SJCRH30 (cell line): Measurements from ENCODE around the gene NECAB2. TPM values are rescaled to one million over a fixed set of nuclear protein-coding genes. Genes with fewer than 3 reads are reported as not detected.

Experiments used
- DNase-seq, 2 experiments: peaks; one replicate each; pipeline ENCODE4 v3.0.0-alpha.2; 2015 to 2020
- H3K27ac ChIP-seq: fragments of 250-450 bp; sonication (Bioruptor Pico); 2 replicates; pipeline ENCODE4 v1.5.1; 2020; ENCODE audit warnings: mild to moderate bottlenecking, moderate library complexity
- H3K27me3 ChIP-seq: fragments of 250-450 bp; sonication (Bioruptor Pico); 2 replicates; pipeline ENCODE4 v1.5.1; 2020; ENCODE audit warnings: mild to moderate bottlenecking, moderate library complexity
- H3K36me3 ChIP-seq: fragments of 250-450 bp; sonication (Bioruptor Pico); 2 replicates; pipeline ENCODE4 v1.5.1; 2020; ENCODE audit warnings: mild to moderate bottlenecking, moderate library complexity
- H3K4me1 ChIP-seq: fragments of 250-450 bp; sonication (Bioruptor Pico); 2 replicates; pipeline ENCODE4 v1.5.1; 2020; ENCODE audit warnings: mild to moderate bottlenecking, moderate library complexity
- H3K4me3 ChIP-seq: fragments of 250-450 bp; sonication (Bioruptor Pico); 2 replicates; pipeline ENCODE4 v1.5.1; 2020; ENCODE audit warnings: mild to moderate bottlenecking, moderate library complexity
- H3K9me3 ChIP-seq: fragments of 250-450 bp; sonication (Bioruptor Pico); replicated peaks from 2 replicates; pipeline ENCODE4 v1.5.1; 2020; ENCODE audit warnings: mild to moderate bottlenecking, moderate library complexity
- total RNA-seq: library from RNA; depleted of rRNA; stranded (reverse); fragments of >200 nt; shearing (Covaris generic); gene quantifications from 2 replicates; pipeline ENCODE4 v1.2.3, GENCODE V29; 2014

Gene NECAB2
- total RNA-seq, 1 experiment from 2014 or later = 0.08 TPM

GRCh38 chr16:83998091-83998490 is 30.0 kb downstream of the NECAB2 start:
- no peaks in the 10 kb centered on the region for H3K27me3 ChIP-seq
- H3K36me3 ChIP-seq = no peaks in the 10 kb centered on the region
- H3K27ac ChIP-seq = no peak overlapping the region
- no peaks in the 10 kb centered on the region for H3K9me3 ChIP-seq
- DNase-seq = no peak
- no peak overlapping the region for H3K4me3 ChIP-seq
- no peaks in the 10 kb centered on the region for H3K4me1 ChIP-seq

GRCh38 chr16:84000989-84001642 is 33.1 kb downstream of the NECAB2 start:
- no peak for DNase-seq
- no peaks in the 10 kb centered on the region for H3K36me3 ChIP-seq
- no peaks in the 10 kb centered on the region for H3K9me3 ChIP-seq
- no peaks in the 10 kb centered on the region for H3K4me1 ChIP-seq
- H3K27ac ChIP-seq = no peak overlapping the region
- no peak overlapping the region for H3K4me3 ChIP-seq
- H3K27me3 ChIP-seq = no peaks in the 10 kb centered on the region

- Histone ChIP-seq H3K4me3 (no peak overlapping the region), H3K4me1 (no peaks in the 10 kb centered on the region), H3K27ac (no peak overlapping the region), H3K9me3 (no peaks in the 10 kb centered on the region), H3K27me3 (no peaks in the 10 kb centered on the region), H3K36me3 (no peaks in the 10 kb centered on the region)
- DNase-seq = no peak
These were observed 33.7 kb downstream of the NECAB2 start for GRCh38 chr16:84001726-84002125.

GRCh38 chr16:84003038-84003437 is 35.0 kb downstream of the NECAB2 start:
- no peaks in the 10 kb centered on the region for H3K36me3 ChIP-seq
- no peak overlapping the region for H3K27ac ChIP-seq
- no peaks in the 10 kb centered on the region for H3K9me3 ChIP-seq
- DNase-seq = no peak
- H3K27me3 ChIP-seq = no peaks in the 10 kb centered on the region
- H3K4me3 ChIP-seq = no peak overlapping the region
- no peaks in the 10 kb centered on the region for H3K4me1 ChIP-seq

- H3K4me3 ChIP-seq = no peak overlapping the region
- no peaks in the 10 kb centered on the region for H3K27me3 ChIP-seq
- DNase-seq = no peak
- H3K27ac ChIP-seq = no peak overlapping the region
- no peaks in the 10 kb centered on the region for H3K9me3 ChIP-seq
- no peaks in the 10 kb centered on the region for H3K36me3 ChIP-seq
- H3K4me1 ChIP-seq = no peaks in the 10 kb centered on the region
These were observed 36.4 kb downstream of the NECAB2 start for GRCh38 chr16:84004442-84004841.

- no peaks in the 10 kb centered on the region for H3K36me3 ChIP-seq
- no peaks in the 10 kb centered on the region for H3K9me3 ChIP-seq
- no peak overlapping the region for H3K27ac ChIP-seq
- DNase-seq = no peak
- no peaks in the 10 kb centered on the region for H3K27me3 ChIP-seq
- no peak overlapping the region for H3K4me3 ChIP-seq
- H3K4me1 ChIP-seq = no peaks in the 10 kb centered on the region
These were observed 37.3 kb downstream of the NECAB2 start for GRCh38 chr16:84005391-84005790.

- no peak overlapping the region for H3K4me3 ChIP-seq
- H3K9me3 ChIP-seq = no peaks in the 10 kb centered on the region
- H3K36me3 ChIP-seq = no peaks in the 10 kb centered on the region
- H3K4me1 ChIP-seq = no peaks in the 10 kb centered on the region
- H3K27me3 ChIP-seq = no peaks in the 10 kb centered on the region
- H3K27ac ChIP-seq = no peak overlapping the region
- DNase-seq = no peak
These were observed 39.5 kb downstream of the NECAB2 start for GRCh38 chr16:84007520-84007919.

GRCh38 chr16:84007965-84008364 is 39.9 kb downstream of the NECAB2 start:
- Histone ChIP-seq H3K9me3 (no peaks in the 10 kb centered on the region), H3K27ac (no peak overlapping the region), H3K4me3 (no peak overlapping the region), H3K27me3 (no peaks in the 10 kb centered on the region), H3K4me1 (no peaks in the 10 kb centered on the region), H3K36me3 (no peaks in the 10 kb centered on the region)
- peak; percentile 31 to 49 for DNase-seq

GRCh38 chr16:84009282-84009681 is 41.2 kb downstream of the NECAB2 start:
- H3K9me3 ChIP-seq = no peaks in the 10 kb centered on the region
- no peak overlapping the region for H3K4me3 ChIP-seq
- no peak for DNase-seq
- no peak overlapping the region for H3K27ac ChIP-seq
- H3K4me1 ChIP-seq = no peaks in the 10 kb centered on the region
- no peaks in the 10 kb centered on the region for H3K27me3 ChIP-seq
- no peaks in the 10 kb centered on the region for H3K36me3 ChIP-seq

- no peaks in the 10 kb centered on the region for H3K27me3 ChIP-seq
- H3K27ac ChIP-seq = no peak overlapping the region
- H3K9me3 ChIP-seq = no peaks in the 10 kb centered on the region
- peak; percentile 42 to 52 for DNase-seq
- no peaks in the 10 kb centered on the region for H3K4me1 ChIP-seq
- no peaks in the 10 kb centered on the region for H3K36me3 ChIP-seq
- H3K4me3 ChIP-seq = no peak overlapping the region
These were observed 45.9 kb downstream of the NECAB2 start for GRCh38 chr16:84013787-84014569.

GRCh38 chr16:84014570-84015327 is 46.7 kb downstream of the NECAB2 start:
- Histone ChIP-seq H3K27ac (no peak overlapping the region), H3K4me3 (no peak overlapping the region), H3K27me3 (no peaks in the 10 kb centered on the region), H3K9me3 (no peaks in the 10 kb centered on the region), H3K4me1 (no peaks in the 10 kb centered on the region), H3K36me3 (no peaks in the 10 kb centered on the region)
- DNase-seq = no peak

- Histone ChIP-seq H3K9me3 (no peaks in the 10 kb centered on the region), H3K27me3 (no peaks in the 10 kb centered on the region), H3K27ac (no peak overlapping the region), H3K36me3 (no peaks in the 10 kb centered on the region), H3K4me1 (no peaks in the 10 kb centered on the region), H3K4me3 (no peak overlapping the region)
- no peak for DNase-seq
These were observed 47.4 kb downstream of the NECAB2 start for GRCh38 chr16:84015399-84015798.

GRCh38 chr16:84016477-84016876 is 48.4 kb downstream of the NECAB2 start:
- Histone ChIP-seq H3K4me3 (no peak overlapping the region), H3K27me3 (no peaks in the 10 kb centered on the region), H3K4me1 (no peaks in the 10 kb centered on the region), H3K9me3 (no peaks in the 10 kb centered on the region), H3K36me3 (no peaks in the 10 kb centered on the region), H3K27ac (no peak overlapping the region)
- DNase-seq = no peak

GRCh38 chr16:84018710-84019109 is 50.7 kb downstream of the NECAB2 start:
- no peaks in the 10 kb centered on the region for H3K9me3 ChIP-seq
- no peaks in the 10 kb centered on the region for H3K4me1 ChIP-seq

GRCh38 chr16:84020353-84020752 is 52.3 kb downstream of the NECAB2 start:
- no peaks in the 10 kb centered on the region for H3K4me1 ChIP-seq
- no peak for DNase-seq
- no peak overlapping the region for H3K4me3 ChIP-seq
- no peaks in the 10 kb centered on the region for H3K27me3 ChIP-seq
- H3K27ac ChIP-seq = no peak overlapping the region
- no peaks in the 10 kb centered on the region for H3K9me3 ChIP-seq
- H3K36me3 ChIP-seq = no peaks in the 10 kb centered on the region

More at GRCh38 chr16:84018710-84019109, 50.7 kb downstream of the NECAB2 start:
- Histone ChIP-seq H3K36me3 (no peaks in the 10 kb centered on the region), H3K27ac (no peak overlapping the region), H3K4me3 (no peak overlapping the region), H3K27me3 (no peaks in the 10 kb centered on the region)
- DNase-seq = no peak
